Panc1 (cell line): ENCODE results near the gene DDC. TPM values are rescaled to one million over a fixed set of nuclear protein-coding genes. Genes with fewer than 3 reads are reported as not detected.

ENCODE experiments used
- ATAC-seq: fragments of 200-7000 bp; cut with Tn5 transposase; 2 replicates; pipeline ENCODE4 v1.9.1; 2020; ENCODE audit warnings: mild to moderate bottlenecking, moderate library complexity
- BruUV-seq: library from RNA; stranded (reverse); fragments of 400-500 nt; replicated peaks from 2 replicates; lab custom pipeline; 2021; lab: Mats Ljungman, UMichigan
- CTCF ChIA-PET: fragments of 300-600 bp; sonication (Branson Sonifier 250); formaldehyde crosslinking; loops from one replicate; lab custom pipeline; 2022; ENCODE audit warnings: antibody characterized with exemption; lab: Charles Lee
- POLR2A ChIA-PET: fragments of 300-600 bp; sonication (Branson Sonifier 250); formaldehyde crosslinking; loops from one replicate; lab custom pipeline; 2022; ENCODE audit warnings: antibody characterized with exemption; lab: Charles Lee
- DNase-seq: peaks from one replicate; pipeline ENCODE4 v3.0.0-alpha.2; 2010; ENCODE audit warnings: low read depth, low spot score
- H3K27ac ChIP-seq: 2 replicates; pipeline ENCODE4 v1.5.1; 2011; ENCODE audit warnings: mild to moderate bottlenecking, low read length, inconsistent platforms
- H3K27me3 ChIP-seq: fragments of 200-500 bp; sonication (Bioruptor generic); 2 replicates; pipeline ENCODE4 v1.6.0; 2014; ENCODE audit warnings: low read length, inconsistent platforms; ENCODE audit not compliant: control insufficient read depth, insufficient read depth
- H3K36me3 ChIP-seq: fragments of 200-500 bp; sonication (Bioruptor generic); 2 replicates; pipeline ENCODE4 v1.5.1; 2014; ENCODE audit warnings: inconsistent platforms, mild to moderate bottlenecking, low read length, moderate library complexity; ENCODE audit not compliant: control insufficient read depth, insufficient read depth
- H3K4me1 ChIP-seq: 2 replicates; pipeline ENCODE4 v1.5.1; 2011; ENCODE audit warnings: inconsistent platforms, mild to moderate bottlenecking, low read length, moderate library complexity; ENCODE audit not compliant: control insufficient read depth, insufficient read depth
- H3K4me3 ChIP-seq, 2 experiments: 2 replicates each; pipeline ENCODE4 v1.5.1; 2011 to 2012; ENCODE audit warnings: low read depth in 2 of 2, low read length in 2 of 2, mild to moderate bottlenecking in 2 of 2, inconsistent platforms in 1 of 2, moderate library complexity in 1 of 2
- H3K9me3 ChIP-seq: fragments of 200-500 bp; sonication (Bioruptor generic); 2 replicates; pipeline ENCODE4 v1.5.1; 2014; ENCODE audit warnings: low read depth, mild to moderate bottlenecking, inconsistent platforms, low read length, moderate library complexity; ENCODE audit not compliant: control insufficient read depth, insufficient read depth
- POLR2AphosphoS5 ChIP-seq: IDR thresholded peaks from 2 replicates; pipeline ENCODE4 v1.6.1; 2012; ENCODE audit warnings: mild to moderate bottlenecking, low read depth, low read length, moderate library complexity
- SIN3A ChIP-seq: IDR thresholded peaks from 2 replicates; pipeline ENCODE4 v1.6.1; 2012; ENCODE audit warnings: low read depth, mild to moderate bottlenecking, low read length, moderate library complexity, borderline replicate concordance; ENCODE audit not compliant: insufficient read depth
- TCF7L2 ChIP-seq: IDR thresholded peaks from 2 replicates; pipeline ENCODE4 v1.6.1; 2011; ENCODE audit warnings: mild to moderate bottlenecking, low read depth, low read length, inconsistent platforms
- in situ Hi-C: cut with HindIII; loops from 2 replicates; pipeline ENCODE4 v1.10.0; 2016; ENCODE audit warnings: low sequenced_read_pairs, low pct_unique_long_range_greater_than_20kb
- intact Hi-C: fragments of 100-400 bp; cut with micrococcal nuclease; formaldehyde crosslinking; loops from one replicate; pipeline ENCODE4 v1.10.0; 2022; ENCODE audit not compliant: unreplicated experiment
- total RNA-seq: library from RNA; stranded (reverse); gene quantifications from one replicate; pipeline ENCODE4 v1.2.1, GENCODE V29; 2021; ENCODE audit not compliant: unreplicated experiment
- TF ChIP-seq, protein P1 (sequence below), 2 experiments: IDR thresholded peaks; 2 replicates each; pipeline ENCODE4 v1.6.1; 2011 to 2012; ENCODE audit warnings: low read depth in 2 of 2, control low read depth in 1 of 2, low read length in 1 of 2, mild to moderate bottlenecking in 1 of 2, moderate library complexity in 1 of 2; ENCODE audit not compliant: insufficient read depth in 1 of 2
- TF ChIP-seq, protein P2 (sequence below): fragments of 450-650 bp; IDR thresholded peaks from 2 replicates; pipeline ENCODE4 v1.5.1; 2017; ENCODE audit warnings: mild to moderate bottlenecking

DDC gene
- total RNA-seq, 1 experiment from 2014 or later: not detected

DNA sequence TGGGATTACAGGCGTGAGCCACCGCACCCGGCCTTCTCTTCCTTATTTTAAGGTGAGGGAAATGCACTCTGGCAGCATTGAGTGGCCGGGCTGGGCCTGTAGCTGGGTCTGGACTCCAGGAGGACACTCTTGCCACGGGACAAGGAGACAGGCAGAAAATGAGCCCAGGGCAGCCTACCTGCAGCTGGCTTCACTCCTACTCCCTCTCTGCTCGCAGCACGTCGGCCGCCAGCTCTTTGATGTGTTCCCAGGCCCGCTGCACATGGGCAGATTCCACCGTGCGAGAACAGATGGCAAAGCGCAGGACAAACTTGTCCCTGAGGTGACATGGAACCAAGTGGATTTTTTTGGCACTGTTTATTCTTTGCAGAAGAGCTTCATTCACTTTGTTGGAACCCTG lies 102.2 kb downstream of the DDC start:
- no peaks in the 10 kb centered on the region for H3K4me1 ChIP-seq
- no peak overlapping the region for H3K4me3 ChIP-seq
- ChIA-PET CTCF (no interaction called here), POLR2A (no interaction called here)
- DNase-seq (no peak), ATAC-seq (no peak)
- H3K9me3 ChIP-seq: no peaks in the 10 kb centered on the region
- no peaks in the 10 kb centered on the region for H3K36me3 ChIP-seq
- H3K27ac ChIP-seq: no peak overlapping the region
- intact Hi-C loops: no loop called here
- in situ Hi-C loops: no loop called here
- BruUV-seq: no TSS peak
- TF ChIP-seq, protein P1, sequence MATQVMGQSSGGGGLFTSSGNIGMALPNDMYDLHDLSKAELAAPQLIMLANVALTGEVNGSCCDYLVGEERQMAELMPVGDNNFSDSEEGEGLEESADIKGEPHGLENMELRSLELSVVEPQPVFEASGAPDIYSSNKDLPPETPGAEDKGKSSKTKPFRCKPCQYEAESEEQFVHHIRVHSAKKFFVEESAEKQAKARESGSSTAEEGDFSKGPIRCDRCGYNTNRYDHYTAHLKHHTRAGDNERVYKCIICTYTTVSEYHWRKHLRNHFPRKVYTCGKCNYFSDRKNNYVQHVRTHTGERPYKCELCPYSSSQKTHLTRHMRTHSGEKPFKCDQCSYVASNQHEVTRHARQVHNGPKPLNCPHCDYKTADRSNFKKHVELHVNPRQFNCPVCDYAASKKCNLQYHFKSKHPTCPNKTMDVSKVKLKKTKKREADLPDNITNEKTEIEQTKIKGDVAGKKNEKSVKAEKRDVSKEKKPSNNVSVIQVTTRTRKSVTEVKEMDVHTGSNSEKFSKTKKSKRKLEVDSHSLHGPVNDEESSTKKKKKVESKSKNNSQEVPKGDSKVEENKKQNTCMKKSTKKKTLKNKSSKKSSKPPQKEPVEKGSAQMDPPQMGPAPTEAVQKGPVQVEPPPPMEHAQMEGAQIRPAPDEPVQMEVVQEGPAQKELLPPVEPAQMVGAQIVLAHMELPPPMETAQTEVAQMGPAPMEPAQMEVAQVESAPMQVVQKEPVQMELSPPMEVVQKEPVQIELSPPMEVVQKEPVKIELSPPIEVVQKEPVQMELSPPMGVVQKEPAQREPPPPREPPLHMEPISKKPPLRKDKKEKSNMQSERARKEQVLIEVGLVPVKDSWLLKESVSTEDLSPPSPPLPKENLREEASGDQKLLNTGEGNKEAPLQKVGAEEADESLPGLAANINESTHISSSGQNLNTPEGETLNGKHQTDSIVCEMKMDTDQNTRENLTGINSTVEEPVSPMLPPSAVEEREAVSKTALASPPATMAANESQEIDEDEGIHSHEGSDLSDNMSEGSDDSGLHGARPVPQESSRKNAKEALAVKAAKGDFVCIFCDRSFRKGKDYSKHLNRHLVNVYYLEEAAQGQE (IDR thresholded peaks at IDR 0.05; ENCODE audit: insufficient read depth in 1 of 2, low read depth in 2 of 2, low read length in 1 of 2): no peak
- TF ChIP-seq SIN3A (no peak), TCF7L2 (no peak), POLR2AphosphoS5 (no peak)
- TF ChIP-seq, protein P2, sequence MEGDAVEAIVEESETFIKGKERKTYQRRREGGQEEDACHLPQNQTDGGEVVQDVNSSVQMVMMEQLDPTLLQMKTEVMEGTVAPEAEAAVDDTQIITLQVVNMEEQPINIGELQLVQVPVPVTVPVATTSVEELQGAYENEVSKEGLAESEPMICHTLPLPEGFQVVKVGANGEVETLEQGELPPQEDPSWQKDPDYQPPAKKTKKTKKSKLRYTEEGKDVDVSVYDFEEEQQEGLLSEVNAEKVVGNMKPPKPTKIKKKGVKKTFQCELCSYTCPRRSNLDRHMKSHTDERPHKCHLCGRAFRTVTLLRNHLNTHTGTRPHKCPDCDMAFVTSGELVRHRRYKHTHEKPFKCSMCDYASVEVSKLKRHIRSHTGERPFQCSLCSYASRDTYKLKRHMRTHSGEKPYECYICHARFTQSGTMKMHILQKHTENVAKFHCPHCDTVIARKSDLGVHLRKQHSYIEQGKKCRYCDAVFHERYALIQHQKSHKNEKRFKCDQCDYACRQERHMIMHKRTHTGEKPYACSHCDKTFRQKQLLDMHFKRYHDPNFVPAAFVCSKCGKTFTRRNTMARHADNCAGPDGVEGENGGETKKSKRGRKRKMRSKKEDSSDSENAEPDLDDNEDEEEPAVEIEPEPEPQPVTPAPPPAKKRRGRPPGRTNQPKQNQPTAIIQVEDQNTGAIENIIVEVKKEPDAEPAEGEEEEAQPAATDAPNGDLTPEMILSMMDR: no peak
- H3K27me3 ChIP-seq: peaks cover 7% of the 10 kb centered on the region; the same call in 1 of the 2 replicates

DNA sequence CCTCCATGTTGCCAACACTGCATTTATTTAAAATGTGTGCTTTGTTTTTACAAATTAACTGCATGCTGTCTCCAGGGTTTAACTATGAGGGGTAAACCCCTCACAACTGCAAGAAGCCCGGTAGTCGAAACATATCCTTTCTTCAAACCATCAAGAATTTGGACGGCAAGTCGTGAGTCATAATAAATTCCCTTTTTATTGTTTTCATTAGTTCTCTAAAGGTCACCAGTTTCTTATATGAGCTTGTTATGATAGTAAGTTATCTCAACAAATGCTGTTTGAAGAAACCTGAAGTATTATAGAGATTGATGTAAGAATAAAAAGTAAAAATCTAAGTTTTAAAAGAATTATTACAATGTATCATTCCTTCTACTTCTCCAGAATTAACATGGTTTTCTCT lies 102.8 kb downstream of the DDC start:
- no peak for TF ChIP-seq POLR2AphosphoS5
- TF ChIP-seq, protein P2: no peak
- no peak for TF ChIP-seq SIN3A
- TF ChIP-seq TCF7L2: no peak
- Histone ChIP-seq H3K4me3 (no peak overlapping the region), H3K27me3 (peaks cover 11% of the 10 kb centered on the region; the same call in 1 of the 2 replicates), H3K9me3 (no peaks in the 10 kb centered on the region), H3K36me3 (no peaks in the 10 kb centered on the region), H3K4me1 (no peaks in the 10 kb centered on the region), H3K27ac (no peak overlapping the region)
- DNase-seq (no peak), ATAC-seq (no peak)
- intact Hi-C loops (no loop called here), in situ Hi-C loops (no loop called here)
- POLR2A ChIA-PET: no interaction called here
- CTCF ChIA-PET: no interaction called here
- BruUV-seq: no TSS peak
